K562 (cell line): Measurements from ENCODE around the gene ST6GAL1. TPM values are rescaled to one million over a fixed set of nuclear protein-coding genes. Genes with fewer than 3 reads are reported as not detected.
A peak's percentile ranks its signal among the peaks of the same experiment; 100 is the strongest.

Experiments
- CHD4 ChIP-seq: fragments of 200-600 bp; sonication (generic); IDR thresholded peaks from 3 replicates; pipeline ENCODE4 v1.6.1; 2012; ENCODE audit warnings: low read depth, mild to moderate bottlenecking, mixed read lengths, low read length, inconsistent platforms; ENCODE audit not compliant: insufficient read depth, insufficient replicate concordance, poor library complexity, severe bottlenecking
- CREB3 ChIP-seq: fragments of 450-650 bp; conservative IDR thresholded peaks from 2 replicates; pipeline ENCODE4 v1.6.1; 2016; ENCODE audit warnings: missing genetic modification characterization, low read depth, mild to moderate bottlenecking, missing compliant biosample characterization, moderate library complexity
- HNRNPK ChIP-seq: fragments of 200-400 bp; formaldehyde crosslinking; IDR thresholded peaks from one replicate; pipeline ENCODE4 v1.6.1; 2018; ENCODE audit warnings: mild to moderate bottlenecking, low read depth, low read length; ENCODE audit not compliant: poor library complexity, severe bottlenecking
- IRF1 ChIP-seq: sonication (generic); formaldehyde crosslinking; IDR thresholded peaks from 2 replicates; pipeline ENCODE4 v1.8.0; 2022; ENCODE audit warnings: missing genetic modification reagents, mild to moderate bottlenecking, borderline replicate concordance
- MAFG ChIP-seq: fragments of 450-650 bp; conservative IDR thresholded peaks from 2 replicates; pipeline ENCODE4 v1.6.1; 2016; ENCODE audit warnings: missing genetic modification characterization, missing compliant biosample characterization
- MAFK ChIP-seq: IDR thresholded peaks from 2 replicates; pipeline ENCODE4 v1.6.1; 2011; ENCODE audit warnings: low read length, improper control_type of control experiment
- MIER1 ChIP-seq: fragments of 450-650 bp; IDR thresholded peaks from 2 replicates; pipeline ENCODE4 v1.6.1; 2016; ENCODE audit warnings: antibody characterized with exemption, mild to moderate bottlenecking, low read depth
- NELFE ChIP-seq: IDR thresholded peaks from 2 replicates; pipeline ENCODE4 v1.6.1; 2011; ENCODE audit warnings: mild to moderate bottlenecking; ENCODE audit not compliant: insufficient read depth, insufficient read length
- NR4A1 ChIP-seq, 2 experiments: fragments of 250-450 bp in 1 of 2; fragments of 450-650 bp in 1 of 2; sonication (Bioruptor Pico) in 1 of 2; IDR thresholded peaks; 2 replicates each; pipeline versions ENCODE4 v1.4.0 to v1.6.1; 2016 to 2020; ENCODE audit warnings: mild to moderate bottlenecking in 2 of 2, missing compliant biosample characterization in 1 of 2, missing genetic modification characterization in 1 of 2, moderate library complexity in 1 of 2
- RNF2 ChIP-seq: sonication (generic); IDR thresholded peaks from 2 replicates; pipeline ENCODE4 v1.6.1; 2016
- SAP30 ChIP-seq: fragments of 200-600 bp; sonication (generic); IDR thresholded peaks from 2 replicates; pipeline ENCODE4 v1.6.1; 2012; ENCODE audit warnings: borderline replicate concordance, low read depth, mild to moderate bottlenecking, moderate library complexity, low read length, control low read depth, inconsistent platforms; ENCODE audit not compliant: insufficient read depth, poor library complexity, severe bottlenecking
- SMAD3 ChIP-seq: fragments of 450-650 bp; formaldehyde crosslinking; conservative IDR thresholded peaks from 2 replicates; pipeline ENCODE4 v1.4.0; 2020; ENCODE audit warnings: mild to moderate bottlenecking
- ZKSCAN1 ChIP-seq: fragments of 150-350 bp; IDR thresholded peaks from 2 replicates; pipeline ENCODE4 v1.6.1; 2016; ENCODE audit warnings: low read depth, low read length
- ZNF41 ChIP-seq: fragments of 250-450 bp; sonication (Bioruptor Pico); conservative IDR thresholded peaks from 2 replicates; pipeline ENCODE4 v1.4.0; 2020; ENCODE audit warnings: mild to moderate bottlenecking
- ZNF57 ChIP-seq: fragments of 450-650 bp; formaldehyde crosslinking; IDR thresholded peaks from 2 replicates; pipeline ENCODE4 v1.4.0; 2020; ENCODE audit warnings: mild to moderate bottlenecking, moderate library complexity
- ZNF589 ChIP-seq: fragments of 200-800 bp; sonication (Bioruptor generic); IDR thresholded peaks from 2 replicates; pipeline ENCODE4 v1.6.1; 2016; ENCODE audit warnings: low read depth, missing genetic modification characterization, missing compliant biosample characterization
- polyA plus RNA-seq, 8 experiments: library from polyadenylated mRNA; depleted of rRNA in 4 of 8; stranded (reverse) in 5 of 8; unstranded in 3 of 8; fragments of >200 nt; fragmentation: Nextera tagmentation in 2 of 8; fragmentation: Illumina TruSeq in 1 of 8; extraction: Ambion mirVana in 2 of 8; extraction: Trizol in 1 of 8; gene quantifications; 2 replicates each; pipeline versions ENCODE4 v1.2.1 to v1.2.3, GENCODE V29; 2011 to 2014; ENCODE audit warnings: inconsistent platforms in 1 of 8, missing spikeins in 1 of 8
- total RNA-seq, 7 experiments: library from RNA; depleted of rRNA in 6 of 7; stranded (reverse); fragments of >200 nt in 6 of 7; fragmentation: Illumina TruSeq in 2 of 7; extraction: Trizol in 2 of 7; gene quantifications; 2 replicates each; pipeline versions ENCODE4 v1.2.1 to v1.2.3, GENCODE V29; 2011 to 2021; ENCODE audit warnings: low replicate concordance in 1 of 7
- TF ChIP-seq, protein P1 (sequence below): sonication (generic); formaldehyde crosslinking; IDR thresholded peaks from 2 replicates; pipeline ENCODE4 v1.5.0; 2020; ENCODE audit warnings: missing genetic modification reagents
- TF ChIP-seq, protein P2 (sequence below), 3 experiments: fragments of 200-800 bp in 1 of 3; sonication (Bioruptor generic) in 1 of 3; sonication (generic) in 1 of 3; formaldehyde crosslinking in 1 of 3; IDR thresholded peaks; 2 replicates each; pipeline versions ENCODE4 v1.6.1 to v1.8.0; 2016 to 2022; ENCODE audit warnings: mild to moderate bottlenecking in 2 of 3, missing compliant biosample characterization in 2 of 3, missing genetic modification characterization in 2 of 3, missing genetic modification reagents in 1 of 3
- TF ChIP-seq, protein P3 (sequence below): fragments of 450-650 bp; IDR thresholded peaks from one replicate; pipeline ENCODE4 v1.6.1; 2018; ENCODE audit warnings: mild to moderate bottlenecking, moderate library complexity; ENCODE audit not compliant: partially characterized antibody

Gene ST6GAL1
- total and polyA plus RNA-seq, 9 of the 15 experiments (the other 6 are each of a cell fraction or from before 2014, with no cell fraction given) = 31.9 to 145 (median 71.0) TPM

GRCh38 chr3:187022403-187023029 lies 92.2 kb downstream of the ST6GAL1 start (continued):
- TF ChIP-seq CHD4 = no peak
- TF ChIP-seq, protein P1, sequence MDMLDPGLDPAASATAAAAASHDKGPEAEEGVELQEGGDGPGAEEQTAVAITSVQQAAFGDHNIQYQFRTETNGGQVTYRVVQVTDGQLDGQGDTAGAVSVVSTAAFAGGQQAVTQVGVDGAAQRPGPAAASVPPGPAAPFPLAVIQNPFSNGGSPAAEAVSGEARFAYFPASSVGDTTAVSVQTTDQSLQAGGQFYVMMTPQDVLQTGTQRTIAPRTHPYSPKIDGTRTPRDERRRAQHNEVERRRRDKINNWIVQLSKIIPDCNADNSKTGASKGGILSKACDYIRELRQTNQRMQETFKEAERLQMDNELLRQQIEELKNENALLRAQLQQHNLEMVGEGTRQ (CRISPR knock-in tag) = no peak
- TF ChIP-seq, protein P2, sequence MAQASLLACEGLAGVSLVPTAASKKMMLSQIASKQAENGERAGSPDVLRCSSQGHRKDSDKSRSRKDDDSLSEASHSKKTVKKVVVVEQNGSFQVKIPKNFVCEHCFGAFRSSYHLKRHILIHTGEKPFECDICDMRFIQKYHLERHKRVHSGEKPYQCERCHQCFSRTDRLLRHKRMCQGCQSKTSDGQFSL (CRISPR knock-in tag; IDR thresholded peaks at IDR 0.05) = no peak
- TF ChIP-seq, protein P2 (tag; IDR thresholded peaks at IDR 0.05) = no peak
- TF ChIP-seq MAFG = no peak
- TF ChIP-seq MAFK = no peak
- TF ChIP-seq NELFE = no peak
- TF ChIP-seq CREB3 = 0 out of 2 replicates have a peak, but pooled peaks have one; percentile 31
- peak; percentile 88 for TF ChIP-seq RNF2
- TF ChIP-seq ZNF41 (CRISPR knock-in tag) = no peak
- TF ChIP-seq HNRNPK = no peak
- TF ChIP-seq ZKSCAN1 = no peak
- no peak for TF ChIP-seq NR4A1 (CRISPR knock-in tag; IDR thresholded peaks at IDR 0.05)
- TF ChIP-seq NR4A1 (tag; IDR thresholded peaks at IDR 0.05) = no peak; the same call in none of the 2 replicates
- TF ChIP-seq, protein P3, sequence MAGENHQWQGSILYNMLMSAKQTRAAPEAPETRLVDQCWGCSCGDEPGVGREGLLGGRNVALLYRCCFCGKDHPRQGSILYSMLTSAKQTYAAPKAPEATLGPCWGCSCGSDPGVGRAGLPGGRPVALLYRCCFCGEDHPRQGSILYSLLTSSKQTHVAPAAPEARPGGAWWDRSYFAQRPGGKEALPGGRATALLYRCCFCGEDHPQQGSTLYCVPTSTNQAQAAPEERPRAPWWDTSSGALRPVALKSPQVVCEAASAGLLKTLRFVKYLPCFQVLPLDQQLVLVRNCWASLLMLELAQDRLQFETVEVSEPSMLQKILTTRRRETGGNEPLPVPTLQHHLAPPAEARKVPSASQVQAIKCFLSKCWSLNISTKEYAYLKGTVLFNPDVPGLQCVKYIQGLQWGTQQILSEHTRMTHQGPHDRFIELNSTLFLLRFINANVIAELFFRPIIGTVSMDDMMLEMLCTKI = no peak
- no peak for TF ChIP-seq MIER1
- TF ChIP-seq SMAD3 (CRISPR knock-in tag) = peak; percentile 48; the same call in 1 of the 2 replicates
- no peak for TF ChIP-seq SAP30
- TF ChIP-seq IRF1 (CRISPR knock-in tag) = no peak
- TF ChIP-seq ZNF589 (CRISPR knock-in tag) = peak; percentile 68; the same call in 1 of the 2 replicates
- TF ChIP-seq ZNF57 (CRISPR knock-in tag) = no peak
